BLaER1 treated with 17β-estradiol and CSF1 and Interleukin-3, amounts not matched to agents 10 nM and 100 nM (cell line): Measurements from ENCODE around the gene ACTG1.

Experiments used
- H3K27ac ChIP-seq, 11 experiments: shearing (Covaris generic); formaldehyde crosslinking; 2 replicates each; pipeline ENCODE4 v1.8.1; 2022
- H3K27me3 ChIP-seq, 11 experiments: shearing (Covaris generic); formaldehyde crosslinking; 2 replicates each; pipeline ENCODE4 v1.8.1; 2022
- H3K36me3 ChIP-seq, 11 experiments: shearing (Covaris generic); formaldehyde crosslinking; 2 replicates each; pipeline ENCODE4 v1.8.1; 2022
- H3K4me1 ChIP-seq, 10 experiments: shearing (Covaris generic); formaldehyde crosslinking; 2 replicates each; pipeline ENCODE4 v1.8.1; 2022
- H3K4me2 ChIP-seq, 11 experiments: shearing (Covaris generic); formaldehyde crosslinking; 2 replicates each; pipeline ENCODE4 v1.8.1; 2022
- H3K4me3 ChIP-seq, 10 experiments: shearing (Covaris generic); formaldehyde crosslinking; 2 replicates each; pipeline ENCODE4 v1.8.1; 2022
- H3K9ac ChIP-seq, 11 experiments: shearing (Covaris generic); formaldehyde crosslinking; 2 replicates each; pipeline ENCODE4 v1.8.1; 2022
- H3K9me3 ChIP-seq, 11 experiments: shearing (Covaris generic); formaldehyde crosslinking; replicated peaks in 1 of 11; 2 replicates each; pipeline ENCODE4 v1.8.1; 2022
- H4K20me1 ChIP-seq, 11 experiments: shearing (Covaris generic); formaldehyde crosslinking; 2 replicates each; pipeline ENCODE4 v1.8.1; 2022
- Cebpa-rat ChIP-seq, 11 experiments: shearing (Covaris generic); IDR thresholded peaks; 2 replicates each; pipeline ENCODE4 v1.8.1; 2022

The ACTG1 gene

DNA sequence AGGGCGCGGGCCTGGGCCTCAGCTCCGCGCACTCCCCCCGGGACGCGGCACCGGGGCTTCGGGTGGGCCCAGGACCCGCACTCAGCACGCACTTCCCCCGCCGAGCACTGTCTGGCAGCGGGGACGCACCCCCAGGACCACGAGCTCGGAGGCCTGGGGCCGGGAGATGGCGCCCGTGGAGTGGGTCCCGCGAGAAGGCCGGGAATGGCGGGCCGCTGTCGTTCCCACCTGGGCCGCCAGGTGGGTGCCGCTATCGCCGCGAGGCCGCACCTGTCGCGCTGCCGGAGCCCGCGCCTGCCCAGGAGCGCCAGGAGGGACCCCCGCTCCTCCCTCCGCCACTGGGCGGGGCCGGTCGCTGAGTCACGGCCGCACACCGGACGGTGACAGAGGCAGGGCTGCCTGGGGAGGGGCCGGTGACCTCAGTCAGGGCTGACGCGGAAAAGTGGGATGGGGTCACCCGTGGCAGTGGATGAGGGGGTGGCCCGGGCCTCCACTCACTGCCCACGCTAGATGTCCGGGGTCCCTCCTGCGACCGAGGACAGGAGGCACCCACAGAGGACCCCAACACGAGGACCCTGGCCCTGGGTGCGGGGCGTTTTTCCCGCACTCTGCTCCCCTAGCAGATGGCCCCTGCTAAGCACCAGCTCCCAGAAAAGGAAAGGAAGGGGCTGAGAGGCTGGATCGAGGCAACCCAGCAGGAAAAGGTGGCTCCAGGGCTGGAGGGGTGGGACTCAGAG, 6.9 kb upstream of the ACTG1 start:
- Histone ChIP-seq H3K9me3 (no peaks in the 10 kb centered on the region), H3K27ac (peak overlapping the region in 9 of 11 experiments; percentile 24 to 100 (median 75); a peak in 17 of 22 replicates), H3K9ac (peak overlapping the region; percentile 40 to 100 (median 75)), H3K4me1 (peaks cover 56 to 81% (median 74%) of the 10 kb centered on the region in 10 experiments), H3K4me3 (peak overlapping the region; percentile 48 to 100 (median 79)), H4K20me1 (peaks cover 0 to 60% (median 24%) of the 10 kb centered on the region in 11 experiments; a peak in 12 of 22 replicates), H3K36me3 (peaks cover 0 to 5% (median 0%) of the 10 kb centered on the region in 11 experiments; a peak in 1 of 22 replicates), H3K27me3 (peaks cover 0 to 25% (median 18%) of the 10 kb centered on the region in 11 experiments; a peak in 19 of 22 replicates), H3K4me2 (peak overlapping the region; percentile 97 to 100 (median 100))
- TF ChIP-seq Cebpa-rat (IDR thresholded peaks at IDR 0.05), result no peak

DNA sequence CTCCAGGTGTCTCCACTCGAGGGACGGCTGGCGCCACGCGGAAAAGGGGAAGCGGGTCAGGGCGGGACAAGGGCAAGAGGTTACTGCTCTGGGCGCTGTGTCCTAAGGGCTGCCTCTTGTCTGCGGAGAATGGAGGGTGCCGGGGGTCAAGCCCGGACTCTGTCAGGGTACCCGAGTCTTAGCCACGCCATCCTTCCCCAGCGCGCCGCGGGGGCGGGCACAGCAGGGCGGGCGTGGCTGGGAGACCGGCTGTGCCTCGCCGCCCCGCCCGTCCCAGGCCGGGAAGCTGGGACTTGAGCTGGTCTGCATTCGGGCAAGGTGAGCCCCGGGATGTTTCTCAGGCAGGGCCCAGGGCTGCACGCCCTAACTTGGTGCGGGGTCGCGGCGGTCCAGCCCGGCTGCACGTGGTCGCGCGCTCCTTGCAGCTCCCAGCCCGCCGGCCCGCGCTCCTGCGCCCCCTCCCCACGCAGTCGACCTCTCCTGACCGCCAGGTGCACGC, 6.2 kb upstream of the ACTG1 start:
- peaks cover 56 to 78% (median 68%) of the 10 kb centered on the region in 10 experiments for H3K4me1 ChIP-seq
- H3K36me3 ChIP-seq, result peaks cover 0 to 5% (median 0%) of the 10 kb centered on the region in 11 experiments; a peak in 1 of 22 replicates
- H3K27me3 ChIP-seq, result peaks cover 0 to 25% (median 18%) of the 10 kb centered on the region in 11 experiments; a peak in 19 of 22 replicates
- peak overlapping the region; percentile 97 to 100 (median 100) for H3K4me2 ChIP-seq
- H4K20me1 ChIP-seq, result peaks cover 0 to 55% (median 23%) of the 10 kb centered on the region in 11 experiments; a peak in 12 of 22 replicates
- no peak for TF ChIP-seq Cebpa-rat (IDR thresholded peaks at IDR 0.05)
- peak overlapping the region; percentile 40 to 100 (median 75) for H3K9ac ChIP-seq
- H3K4me3 ChIP-seq, result peak overlapping the region; percentile 48 to 100 (median 79)
- peak overlapping the region in 9 of 11 experiments; percentile 24 to 100 (median 75); a peak in 18 of 22 replicates for H3K27ac ChIP-seq
- H3K9me3 ChIP-seq, result no peaks in the 10 kb centered on the region

DNA sequence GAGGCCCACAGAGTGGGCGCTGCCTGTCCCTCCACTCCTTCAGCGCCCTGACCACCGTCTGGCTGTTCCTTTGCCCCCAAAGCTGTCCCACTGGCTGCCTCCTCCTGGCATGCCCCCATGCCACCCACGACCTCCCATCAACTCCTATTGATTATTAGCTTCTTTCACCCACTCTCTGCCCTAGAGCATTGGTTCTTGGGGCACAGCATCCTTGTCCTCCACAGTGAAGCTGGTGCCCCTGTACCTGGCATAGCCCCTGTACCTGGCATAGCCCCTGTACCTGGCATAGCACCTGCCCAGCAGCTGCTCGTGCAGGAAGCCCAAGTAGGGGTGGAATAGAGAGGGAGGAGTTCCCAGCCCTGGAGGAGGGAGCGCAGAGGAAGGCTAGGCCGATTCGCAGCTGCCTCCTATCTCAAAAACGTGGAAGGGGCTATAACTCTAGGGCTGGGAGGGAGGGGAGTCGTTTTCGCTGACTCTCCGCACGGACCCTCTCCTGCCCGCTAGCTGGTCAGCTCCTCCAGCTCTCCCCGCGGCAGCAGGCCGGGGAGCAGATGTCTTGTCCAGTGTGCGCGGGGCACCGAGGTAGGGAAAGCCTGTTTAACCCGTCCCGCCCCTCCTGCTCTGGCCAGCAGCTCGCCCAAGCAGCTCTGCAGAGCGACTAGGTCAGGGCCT, 5.7 kb upstream of the ACTG1 start:
- peak overlapping the region; percentile 62 to 100 (median 76); a peak in 20 of 22 replicates for H3K9ac ChIP-seq

DNA sequence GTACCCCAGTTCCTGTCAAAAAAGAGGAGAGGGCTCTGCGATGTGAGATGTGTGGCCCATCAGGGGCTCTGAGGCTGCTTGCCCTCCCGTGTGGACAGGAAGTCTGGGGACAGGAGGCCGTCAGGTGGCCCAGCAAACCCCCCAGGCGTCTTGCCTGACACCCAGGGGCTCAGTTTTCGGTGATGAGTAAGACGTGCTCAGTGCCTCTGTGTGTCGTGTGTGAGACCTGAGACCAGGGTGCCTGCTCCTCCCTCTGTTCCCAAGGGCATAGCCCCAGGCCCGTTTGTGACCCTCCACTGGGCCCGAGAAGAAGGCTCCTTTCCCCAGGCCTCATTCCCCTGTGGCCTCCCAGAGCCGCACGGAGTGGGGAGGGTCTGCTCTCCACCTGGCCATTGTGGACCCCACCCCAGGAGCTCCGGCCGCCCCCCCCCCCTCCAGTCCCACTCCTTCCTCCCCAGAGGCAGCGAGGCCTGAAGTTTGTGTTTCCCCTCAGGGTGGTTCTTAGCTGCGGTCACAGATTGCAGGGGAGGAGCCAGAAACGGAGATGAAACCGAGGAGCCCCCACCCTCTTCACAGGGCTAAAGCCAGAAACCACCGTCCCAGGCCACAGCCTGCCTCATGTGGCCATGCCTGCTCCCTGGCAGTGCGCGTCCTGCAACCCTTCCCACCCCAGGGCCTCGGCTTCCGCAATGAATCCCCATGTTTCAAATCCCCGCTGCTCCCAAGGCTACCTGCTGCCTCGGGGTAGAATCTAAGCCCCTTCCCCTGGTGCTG, 4.9 kb upstream of the ACTG1 start:
- H3K4me1 ChIP-seq, result peaks cover 45 to 70% (median 55%) of the 10 kb centered on the region in 10 experiments
- H3K9ac ChIP-seq, result peak overlapping the region; percentile 76 to 100 (median 98)
- H3K4me2 ChIP-seq, result peak overlapping the region; percentile 97 to 100 (median 100)
- peak overlapping the region; percentile 9 to 100 (median 96); a peak in 18 of 20 replicates for H3K4me3 ChIP-seq
- peaks cover 0 to 46% (median 21%) of the 10 kb centered on the region in 11 experiments; a peak in 14 of 22 replicates for H4K20me1 ChIP-seq
- no peaks in the 10 kb centered on the region for H3K9me3 ChIP-seq
- peaks cover 0 to 5% (median 0%) of the 10 kb centered on the region in 11 experiments; a peak in 1 of 22 replicates for H3K36me3 ChIP-seq
- peak overlapping the region; percentile 36 to 100 (median 98); a peak in 21 of 22 replicates for H3K27ac ChIP-seq
- TF ChIP-seq Cebpa-rat (IDR thresholded peaks at IDR 0.05), result 0 out of 22 replicates have a peak, but pooled peaks of 1 of the 11 experiments have one; percentile 7
- peaks cover 0 to 25% (median 18%) of the 10 kb centered on the region in 11 experiments; a peak in 19 of 22 replicates for H3K27me3 ChIP-seq

More for the DNA sequence above, 5.7 kb upstream of the ACTG1 start:
- no peaks in the 10 kb centered on the region for H3K9me3 ChIP-seq
- peaks cover 50 to 77% (median 62%) of the 10 kb centered on the region in 10 experiments for H3K4me1 ChIP-seq
- peak overlapping the region; percentile 97 to 100 (median 100) for H3K4me2 ChIP-seq
- TF ChIP-seq Cebpa-rat (IDR thresholded peaks at IDR 0.05), result no peak
- H4K20me1 ChIP-seq, result peaks cover 0 to 49% (median 21%) of the 10 kb centered on the region in 11 experiments; a peak in 12 of 22 replicates
- H3K27ac ChIP-seq, result peak overlapping the region in 8 of 11 experiments; percentile 48 to 100 (median 87); a peak in 17 of 22 replicates
- peaks cover 0 to 25% (median 18%) of the 10 kb centered on the region in 11 experiments; a peak in 19 of 22 replicates for H3K27me3 ChIP-seq
- peak overlapping the region; percentile 48 to 100 (median 79) for H3K4me3 ChIP-seq
- peaks cover 0 to 5% (median 0%) of the 10 kb centered on the region in 11 experiments; a peak in 1 of 22 replicates for H3K36me3 ChIP-seq

DNA sequence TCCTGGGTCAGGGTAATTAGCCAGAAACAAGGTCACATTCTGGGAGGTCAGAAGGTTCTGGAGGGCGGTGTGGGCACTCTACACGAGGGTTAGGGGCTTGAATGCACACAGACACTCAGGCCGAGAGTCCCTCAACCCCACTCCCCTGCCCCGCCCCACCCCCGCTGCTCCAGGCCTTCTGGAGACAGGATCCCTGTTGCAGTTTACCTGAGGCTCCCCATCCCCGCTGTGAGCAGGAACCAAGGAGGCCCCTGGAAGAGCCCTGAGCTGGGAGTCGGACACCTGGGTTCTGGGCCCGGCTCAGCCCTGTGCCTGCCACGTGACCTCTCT, 4.4 kb upstream of the ACTG1 start:
- no peak for TF ChIP-seq Cebpa-rat (IDR thresholded peaks at IDR 0.05)
- H3K4me3 ChIP-seq, result peak overlapping the region; percentile 9 to 100 (median 96); a peak in 18 of 20 replicates
- H4K20me1 ChIP-seq, result peaks cover 4 to 49% (median 26%) of the 10 kb centered on the region in 11 experiments
- H3K27me3 ChIP-seq, result peaks cover 0 to 25% (median 18%) of the 10 kb centered on the region in 11 experiments; a peak in 19 of 22 replicates
- peaks cover 45 to 66% (median 51%) of the 10 kb centered on the region in 10 experiments for H3K4me1 ChIP-seq
- peak overlapping the region; percentile 76 to 100 (median 98) for H3K9ac ChIP-seq
- peaks cover 2 to 9% (median 3%) of the 10 kb centered on the region in 11 experiments; a peak in 21 of 22 replicates for H3K36me3 ChIP-seq
- peak overlapping the region; percentile 36 to 100 (median 98); a peak in 21 of 22 replicates for H3K27ac ChIP-seq
- peaks cover 0 to 3% (median 0%) of the 10 kb centered on the region in 11 experiments; a peak in 6 of 22 replicates for H3K9me3 ChIP-seq
- peak overlapping the region; percentile 97 to 100 (median 100) for H3K4me2 ChIP-seq

DNA sequence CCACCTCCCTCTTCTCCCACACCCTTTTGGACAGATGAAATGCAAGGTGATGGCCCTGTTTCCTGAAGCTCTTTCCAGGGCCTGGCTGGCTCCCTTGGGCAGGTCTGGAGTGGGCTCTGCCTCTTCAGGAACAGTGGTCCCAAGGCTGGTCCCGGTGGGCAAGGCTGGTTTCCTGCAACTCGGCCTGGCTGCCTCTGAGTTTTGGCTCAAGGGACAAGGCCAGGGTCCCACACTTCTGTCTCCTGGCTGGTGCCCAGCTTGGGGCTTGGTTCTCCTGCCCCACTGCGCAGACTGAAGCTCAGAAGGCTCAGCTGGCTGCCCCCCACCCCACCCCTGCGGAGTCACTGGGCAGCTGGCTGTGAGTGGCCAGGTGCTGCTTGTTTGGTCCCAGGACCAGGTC, 3.8 kb upstream of the ACTG1 start:
- TF ChIP-seq Cebpa-rat (IDR thresholded peaks at IDR 0.05), result no peak
- H3K9ac ChIP-seq, result peak overlapping the region; percentile 67 to 100 (median 98)
- peaks cover 8 to 14% (median 8%) of the 10 kb centered on the region in 11 experiments for H3K36me3 ChIP-seq
- H3K4me1 ChIP-seq, result peaks cover 45 to 66% (median 51%) of the 10 kb centered on the region in 10 experiments
- H3K4me3 ChIP-seq, result peak overlapping the region; percentile 83 to 100 (median 98); a peak in 19 of 20 replicates
- H3K9me3 ChIP-seq, result peaks cover 0 to 8% (median 0%) of the 10 kb centered on the region in 11 experiments; a peak in 10 of 22 replicates
- H3K27me3 ChIP-seq, result peaks cover 0 to 25% (median 18%) of the 10 kb centered on the region in 11 experiments; a peak in 19 of 22 replicates
- peak overlapping the region; percentile 97 to 100 (median 100) for H3K4me2 ChIP-seq
- peaks cover 10 to 54% (median 31%) of the 10 kb centered on the region in 11 experiments for H4K20me1 ChIP-seq
- H3K27ac ChIP-seq, result peak overlapping the region; percentile 51 to 100 (median 98); a peak in 19 of 22 replicates

DNA sequence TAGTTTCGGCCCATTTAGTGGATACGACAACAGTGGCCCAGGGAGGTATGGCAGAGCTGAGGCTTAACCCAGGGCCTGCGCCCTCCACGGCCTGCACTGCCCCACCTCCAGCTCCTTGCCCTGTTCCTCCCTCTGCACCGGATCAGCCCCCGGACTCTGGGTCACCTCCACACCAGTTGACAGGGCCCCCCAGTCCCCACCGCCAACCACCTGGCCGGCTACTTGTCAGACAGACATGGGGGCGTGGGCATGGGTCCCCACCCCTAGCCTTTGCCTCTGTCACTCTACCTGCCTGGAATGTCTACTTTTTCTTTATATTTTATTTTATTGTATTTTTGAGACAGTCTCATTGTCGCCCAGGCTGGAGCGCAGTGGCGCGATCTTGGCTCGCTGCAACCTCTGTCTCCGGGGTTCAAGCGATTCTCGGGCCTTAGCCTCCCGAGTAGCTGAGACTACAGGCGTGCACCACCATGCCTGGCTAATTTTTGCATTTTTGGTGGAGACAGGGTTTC, 3.0 kb upstream of the ACTG1 start:
- H3K4me1 ChIP-seq, result peaks cover 45 to 66% (median 51%) of the 10 kb centered on the region in 10 experiments
- H3K4me3 ChIP-seq, result peak overlapping the region; percentile 83 to 100 (median 98)
- H3K27ac ChIP-seq, result peak overlapping the region; percentile 82 to 100 (median 98); a peak in 21 of 22 replicates
- no peak for TF ChIP-seq Cebpa-rat (IDR thresholded peaks at IDR 0.05)
- peak overlapping the region; percentile 97 to 100 (median 100) for H3K4me2 ChIP-seq
- H3K9me3 ChIP-seq, result peaks cover 0 to 17% (median 6%) of the 10 kb centered on the region in 11 experiments; a peak in 12 of 22 replicates
- H3K36me3 ChIP-seq, result peaks cover 16 to 23% (median 17%) of the 10 kb centered on the region in 11 experiments
- H4K20me1 ChIP-seq, result peaks cover 18 to 63% (median 39%) of the 10 kb centered on the region in 11 experiments
- H3K27me3 ChIP-seq, result peaks cover 0 to 21% (median 18%) of the 10 kb centered on the region in 11 experiments; a peak in 18 of 22 replicates
- peak overlapping the region; percentile 87 to 100 (median 98) for H3K9ac ChIP-seq
